22Rv1 (cell line): ENCODE measurements around the gene IGFBP3.

Experiments
- ZFX ChIP-seq: fragments of 450-650 bp; IDR thresholded peaks from 2 replicates; pipeline ENCODE4 v1.6.1; 2017; ENCODE audit warnings: antibody characterized with exemption, borderline replicate concordance
- TF ChIP-seq, protein P1 (sequence below): fragments of 450-650 bp; IDR thresholded peaks from 2 replicates; pipeline ENCODE4 v1.5.1; 2017; ENCODE audit warnings: mild to moderate bottlenecking

DNA sequence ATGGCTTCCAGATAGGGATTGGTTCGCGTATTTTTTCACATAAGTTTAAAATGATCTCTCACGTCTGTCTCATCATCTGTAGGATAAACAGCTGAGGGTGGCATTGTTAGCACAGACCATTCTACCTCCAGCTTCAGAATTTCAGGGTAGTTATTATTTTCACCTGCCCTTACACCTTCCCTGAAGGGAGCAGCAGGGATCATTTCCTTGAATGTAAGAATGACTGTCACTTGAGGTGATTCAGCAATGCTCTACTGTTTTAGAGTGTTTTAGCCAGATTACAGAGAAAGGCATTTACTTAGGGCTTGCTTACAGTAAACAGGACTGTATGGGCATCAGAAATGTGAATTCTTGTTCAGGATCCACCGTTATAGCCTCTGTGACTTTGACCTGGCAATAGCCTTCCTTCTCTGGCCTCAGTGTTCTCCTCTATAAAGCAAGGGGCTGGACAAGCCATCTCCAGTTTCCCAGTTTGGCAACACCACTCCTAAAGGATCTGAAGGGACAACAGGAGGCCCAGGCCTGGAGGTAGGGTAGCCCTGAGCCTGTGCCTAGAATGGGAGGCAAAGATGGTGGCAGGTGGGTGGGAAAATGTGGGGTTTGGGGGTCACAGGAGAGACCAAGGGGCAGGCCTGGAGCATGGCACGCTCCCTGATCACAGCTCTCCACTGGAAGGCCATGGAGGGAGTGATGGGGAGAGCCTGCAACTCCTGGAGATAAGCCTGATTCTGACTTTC is 34.0 kb downstream of the IGFBP3 start:
- TF ChIP-seq, protein P1, sequence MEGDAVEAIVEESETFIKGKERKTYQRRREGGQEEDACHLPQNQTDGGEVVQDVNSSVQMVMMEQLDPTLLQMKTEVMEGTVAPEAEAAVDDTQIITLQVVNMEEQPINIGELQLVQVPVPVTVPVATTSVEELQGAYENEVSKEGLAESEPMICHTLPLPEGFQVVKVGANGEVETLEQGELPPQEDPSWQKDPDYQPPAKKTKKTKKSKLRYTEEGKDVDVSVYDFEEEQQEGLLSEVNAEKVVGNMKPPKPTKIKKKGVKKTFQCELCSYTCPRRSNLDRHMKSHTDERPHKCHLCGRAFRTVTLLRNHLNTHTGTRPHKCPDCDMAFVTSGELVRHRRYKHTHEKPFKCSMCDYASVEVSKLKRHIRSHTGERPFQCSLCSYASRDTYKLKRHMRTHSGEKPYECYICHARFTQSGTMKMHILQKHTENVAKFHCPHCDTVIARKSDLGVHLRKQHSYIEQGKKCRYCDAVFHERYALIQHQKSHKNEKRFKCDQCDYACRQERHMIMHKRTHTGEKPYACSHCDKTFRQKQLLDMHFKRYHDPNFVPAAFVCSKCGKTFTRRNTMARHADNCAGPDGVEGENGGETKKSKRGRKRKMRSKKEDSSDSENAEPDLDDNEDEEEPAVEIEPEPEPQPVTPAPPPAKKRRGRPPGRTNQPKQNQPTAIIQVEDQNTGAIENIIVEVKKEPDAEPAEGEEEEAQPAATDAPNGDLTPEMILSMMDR, result no peak
- TF ChIP-seq ZFX, result no peak
